Fibroblast of lung (primary cell): ENCODE results near the gene MIPOL1.

Experiments
- CTCF ChIP-seq, 2 donors: IDR thresholded peaks in 1 of 2; conservative IDR thresholded peaks in 1 of 2; 1 replicate in 1 of 2; 2 replicates in 1 of 2; pipeline ENCODE4 v1.5.1; 2011 to 2012; ENCODE audit warnings: low read length in 2 of 2, control low read depth in 1 of 2, inconsistent platforms in 1 of 2, low read depth in 1 of 2, mild to moderate bottlenecking in 1 of 2
- EZH2 ChIP-seq: IDR thresholded peaks from 2 replicates; pipeline ENCODE4 v1.5.1; 2012; ENCODE audit warnings: low read length, control low read depth, mild to moderate bottlenecking; ENCODE audit errors: missing control alignments

- no peak for TF ChIP-seq CTCF (conservative IDR thresholded peaks at IDR 0.05 in 1 of 2, IDR thresholded peaks at IDR 0.05 in 1 of 2; ENCODE audit: low read depth in 1 of 2, low read length in 2 of 2)
- no peak for TF ChIP-seq EZH2
Measured at GRCh38 chr14:37563189-37563588, 365.5 kb downstream of the MIPOL1 start.
